Measurements from ENCODE around the gene PDSS2.
"Not testable (repeated sequence)": the region's sequence is repeated elsewhere in the genome, so short reads cannot be mapped to it uniquely, and the experiment has no call there.

PDSS2 gene

GRCh38 chr6:107161521-107161920 lies 297.8 kb downstream of the PDSS2 start:
- DNase-seq (ENCODE audit: low spot score) = no peak

- DNase-seq (ENCODE audit: low spot score) = no peak
These were observed 302.7 kb downstream of the PDSS2 start for GRCh38 chr6:107156617-107157016.

DNA sequence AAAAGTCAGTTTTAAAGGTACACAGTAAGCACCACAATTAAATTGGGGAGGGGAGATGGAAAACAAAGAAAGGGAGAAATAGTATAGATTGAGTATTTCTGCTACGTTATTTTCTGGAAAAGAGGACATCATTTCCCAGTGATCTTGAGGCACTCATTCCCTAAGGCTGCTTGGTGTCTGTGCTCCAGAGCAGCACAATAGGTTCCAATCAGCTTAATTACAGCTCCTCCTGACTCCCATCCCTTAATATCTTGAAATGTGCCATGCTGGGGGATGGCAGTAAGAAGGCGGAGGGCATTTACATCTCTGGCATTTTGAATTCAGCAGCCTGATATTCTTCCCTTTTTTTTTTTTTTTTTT lies 304.6 kb downstream of the PDSS2 start:
- DNase-seq (ENCODE audit: low spot score) = no peak

- DNase-seq (ENCODE audit: low spot score) = no peak
These were observed 305.1 kb downstream of the PDSS2 start for GRCh38 chr6:107154131-107154800.

DNA sequence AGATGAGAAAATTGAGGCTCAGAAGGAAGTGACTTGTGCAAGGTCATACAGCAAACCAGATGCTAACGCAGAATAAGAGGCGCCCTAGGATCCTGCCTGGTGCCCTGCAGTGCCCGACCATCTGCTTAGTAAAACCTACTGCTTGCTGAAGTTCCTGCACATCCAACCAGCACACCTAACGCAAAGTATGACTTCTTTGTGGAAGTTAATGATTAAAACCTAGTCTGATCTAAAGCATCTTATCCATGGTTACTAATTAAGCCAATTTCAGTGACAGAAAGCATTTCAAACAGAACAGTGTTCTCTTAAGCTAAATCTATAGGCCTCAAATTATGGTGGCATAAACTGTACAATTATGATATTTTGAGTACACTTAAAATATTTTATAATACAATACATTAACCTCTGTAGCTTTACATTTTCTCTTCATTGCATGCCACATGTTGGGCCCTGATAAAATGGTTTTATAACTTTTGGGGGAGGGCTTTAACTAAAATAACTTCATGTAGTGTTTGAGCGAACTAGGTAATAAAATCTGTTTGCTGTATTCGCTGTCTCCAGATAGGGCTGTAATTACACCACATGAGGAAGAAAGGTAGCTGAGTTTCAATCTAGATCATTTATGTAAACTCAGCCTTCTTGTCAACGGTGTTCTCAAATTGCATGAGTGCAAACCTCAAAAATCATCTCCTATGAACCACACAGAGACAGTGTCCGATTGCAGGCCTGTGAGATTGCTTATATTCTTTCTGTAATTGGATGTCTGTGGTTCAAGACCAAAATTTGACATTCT lies 306.5 kb downstream of the PDSS2 start:
- DNase-seq (ENCODE audit: low spot score) = no peak

DNA sequence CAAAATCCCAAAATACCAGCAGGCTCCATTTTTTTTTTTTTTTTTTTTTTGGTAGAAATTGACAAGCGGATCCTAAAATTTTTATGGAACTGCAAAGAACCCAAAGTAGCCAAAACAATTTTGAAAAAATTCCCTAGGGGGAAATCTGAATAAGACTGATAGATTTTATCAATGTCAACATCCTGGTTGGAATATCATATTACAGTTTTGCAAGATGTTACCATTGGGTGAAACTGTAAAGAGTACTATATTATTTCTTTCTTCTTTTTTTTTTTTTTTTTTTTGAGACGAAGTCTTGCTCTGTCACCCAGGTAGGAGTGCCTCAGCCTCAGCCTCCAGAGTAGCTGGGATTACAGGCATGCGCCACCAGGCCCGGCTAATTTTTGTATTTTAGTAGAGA lies 314.7 kb downstream of the PDSS2 start:
- DNase-seq (ENCODE audit: low spot score) = no peak

DNA sequence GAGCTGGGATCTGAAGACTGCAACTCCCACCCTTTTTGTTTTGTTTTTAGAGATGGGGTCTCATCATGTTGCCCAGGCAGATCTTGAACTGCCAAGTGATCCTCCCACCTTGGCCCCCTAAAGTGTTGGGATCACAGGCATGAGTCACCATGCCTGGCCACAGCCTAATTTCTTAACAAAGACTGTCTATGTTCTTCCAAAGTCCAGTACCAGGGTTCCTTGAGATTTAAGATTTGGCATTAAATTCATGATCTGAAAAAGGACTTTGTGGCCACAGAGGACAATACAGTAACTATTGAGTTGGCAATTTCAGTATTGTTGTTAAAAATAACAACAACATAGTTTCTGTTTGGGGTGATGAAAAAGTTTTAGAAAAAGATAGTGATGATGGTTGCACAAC lies 315.4 kb downstream of the PDSS2 start:
- no peak for DNase-seq (ENCODE audit: low spot score)

GRCh38 chr6:107140581-107140980 lies 318.8 kb downstream of the PDSS2 start:
- DNase-seq (ENCODE audit: low spot score) = no peak

DNA sequence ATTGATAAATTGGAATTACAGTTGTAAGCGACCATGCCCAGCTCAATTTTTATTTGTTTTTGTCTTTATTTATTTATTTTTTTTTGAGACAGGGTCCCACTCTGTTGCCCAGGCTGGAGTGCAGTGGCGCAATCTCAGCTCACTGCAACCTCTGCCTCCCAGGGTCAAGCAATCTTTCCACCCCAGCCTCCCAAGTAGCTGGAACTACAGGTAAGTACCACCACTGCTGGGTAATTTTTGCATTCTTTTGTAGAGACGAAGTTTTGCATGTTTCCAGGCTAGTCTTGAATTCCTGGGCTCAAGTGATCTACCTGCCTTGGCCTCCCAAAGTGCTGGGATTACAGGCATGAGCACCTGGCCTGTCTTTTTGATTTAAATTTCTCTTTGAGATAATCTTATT lies 323.0 kb downstream of the PDSS2 start:
- not testable (repeated sequence) for DNase-seq (ENCODE audit: low spot score)

- not testable (repeated sequence) for DNase-seq (ENCODE audit: low spot score)
These were observed 324.2 kb downstream of the PDSS2 start for GRCh38 chr6:107135048-107135680.

- no peak for DNase-seq (ENCODE audit: low spot score)
These were observed 326.9 kb downstream of the PDSS2 start for GRCh38 chr6:107132330-107132954.

GRCh38 chr6:107129370-107129925 lies 329.9 kb downstream of the PDSS2 start:
- DNase-seq (ENCODE audit: low spot score) = no peak

DNA sequence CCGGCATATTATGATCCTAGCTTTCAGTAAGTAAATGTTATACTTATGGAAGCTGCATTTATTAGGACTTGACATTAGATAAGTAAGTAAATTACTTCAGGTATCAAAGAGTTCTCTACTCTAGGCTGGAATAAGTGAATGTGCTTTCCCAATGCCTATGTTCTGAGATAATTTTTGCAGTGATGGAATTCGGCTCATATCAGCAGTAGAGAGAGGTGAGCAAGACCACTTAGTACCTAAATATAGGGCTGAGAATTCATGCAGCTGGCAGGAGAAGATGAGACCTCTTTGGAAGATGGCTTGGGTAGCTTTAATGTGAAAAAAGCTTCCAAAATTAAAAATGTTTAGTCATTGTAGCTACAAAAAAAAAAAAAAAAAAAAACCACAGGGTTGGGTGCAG lies 330.8 kb downstream of the PDSS2 start:
- DNase-seq (ENCODE audit: low spot score) = no peak

DNA sequence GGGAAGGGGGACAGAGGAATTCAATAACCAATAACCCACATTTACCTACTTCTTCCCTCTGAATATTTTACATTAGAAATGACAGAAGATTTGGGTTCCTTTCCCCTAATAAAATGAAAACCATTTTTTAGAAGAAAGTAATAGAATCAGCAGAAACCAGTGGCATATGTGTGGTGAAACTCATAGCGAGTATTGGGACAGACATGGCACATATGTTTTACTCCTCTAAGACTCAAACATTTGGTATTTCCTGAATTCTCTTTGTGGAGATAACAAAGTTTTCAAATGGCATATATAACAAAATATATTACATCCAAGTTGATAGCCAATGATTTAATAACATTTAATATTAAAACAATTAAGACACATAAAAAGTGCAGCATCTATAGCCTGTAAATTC lies 331.2 kb downstream of the PDSS2 start:
- no peak for DNase-seq (ENCODE audit: low spot score)

DNA sequence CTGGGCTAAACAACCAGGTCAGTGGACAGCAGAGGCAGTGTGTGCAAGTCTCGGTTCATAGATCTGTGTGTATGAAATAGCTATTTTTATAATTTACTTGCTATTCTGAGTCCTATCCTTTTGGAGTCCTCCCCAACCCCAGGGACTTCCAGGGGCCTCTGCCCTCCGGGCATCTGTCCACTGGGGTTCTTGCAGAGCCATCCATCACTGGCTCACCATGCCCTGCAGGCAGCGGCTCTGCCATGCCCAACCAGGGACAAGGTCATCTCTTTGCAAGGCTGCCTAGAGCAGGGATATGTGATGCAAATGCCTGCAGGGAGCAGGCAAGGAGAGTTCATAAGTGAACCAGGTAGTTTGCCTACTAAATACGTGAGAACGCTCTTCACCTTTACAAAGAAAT lies 333.6 kb downstream of the PDSS2 start:
- DNase-seq (ENCODE audit: low spot score) = no peak

DNA sequence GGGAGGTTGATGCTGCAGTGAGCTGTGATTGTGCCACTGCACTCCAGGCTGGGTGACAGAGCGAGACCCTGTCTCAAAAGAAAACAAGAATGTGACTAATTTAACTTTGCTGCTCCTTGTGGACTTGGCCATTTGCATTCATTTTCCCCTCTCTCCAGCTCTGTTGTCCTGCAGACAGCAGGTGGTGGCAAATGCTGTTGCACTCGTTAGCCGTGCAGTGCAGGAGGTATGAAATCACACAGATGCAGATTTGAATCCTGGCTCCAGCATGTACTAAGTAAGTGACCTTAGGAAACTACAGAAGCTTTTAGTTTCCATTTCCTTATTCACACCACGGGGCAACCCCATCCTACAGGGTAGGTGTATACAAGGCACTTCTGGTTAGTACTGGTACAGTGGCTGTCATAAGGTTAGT lies 334.4 kb downstream of the PDSS2 start:
- no peak for DNase-seq (ENCODE audit: low spot score)

DNA sequence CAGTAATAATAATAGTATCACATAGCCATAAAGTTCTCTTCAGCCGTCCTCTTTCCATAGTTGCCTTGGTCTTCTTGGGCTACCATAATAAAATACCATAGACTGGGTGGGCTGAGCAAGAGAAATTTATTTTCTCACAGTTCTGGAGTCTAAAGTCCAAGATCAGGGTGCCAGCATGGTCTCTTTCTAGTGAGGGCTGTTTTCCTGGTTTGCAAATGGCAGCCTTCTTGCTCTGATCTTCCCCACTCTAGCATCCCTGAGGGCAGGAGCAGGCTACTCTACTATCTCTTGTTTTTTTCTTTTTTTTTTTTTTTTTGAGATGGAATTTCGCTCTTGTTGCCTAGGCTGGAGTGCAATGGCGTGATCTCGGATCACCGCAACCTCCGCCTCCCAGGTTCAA lies 335.9 kb downstream of the PDSS2 start:
- no peak for DNase-seq (ENCODE audit: low spot score)

DNA sequence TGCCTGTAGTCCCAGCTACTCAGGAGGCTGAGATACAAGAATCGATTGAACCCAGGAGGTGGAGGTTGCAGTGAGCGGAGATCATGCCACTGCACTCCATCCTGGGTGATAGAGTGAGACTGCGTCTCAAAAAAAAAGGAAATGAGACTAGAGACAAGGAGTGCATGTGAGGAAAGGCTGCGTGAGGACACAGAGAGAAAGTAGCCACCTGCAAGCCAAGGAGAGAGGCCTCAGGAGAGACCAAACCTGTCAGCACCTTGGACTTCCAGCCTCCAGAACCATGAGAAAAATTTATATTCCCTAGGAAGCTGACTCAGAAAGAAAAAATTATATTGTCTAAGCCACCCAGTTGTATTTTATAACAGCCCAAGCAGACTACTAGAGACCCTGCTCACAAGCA lies 336.6 kb downstream of the PDSS2 start:
- DNase-seq (ENCODE audit: low spot score) = no peak

- no peak for DNase-seq (ENCODE audit: low spot score)
These were observed 337.3 kb downstream of the PDSS2 start for GRCh38 chr6:107121964-107122495.

DNA sequence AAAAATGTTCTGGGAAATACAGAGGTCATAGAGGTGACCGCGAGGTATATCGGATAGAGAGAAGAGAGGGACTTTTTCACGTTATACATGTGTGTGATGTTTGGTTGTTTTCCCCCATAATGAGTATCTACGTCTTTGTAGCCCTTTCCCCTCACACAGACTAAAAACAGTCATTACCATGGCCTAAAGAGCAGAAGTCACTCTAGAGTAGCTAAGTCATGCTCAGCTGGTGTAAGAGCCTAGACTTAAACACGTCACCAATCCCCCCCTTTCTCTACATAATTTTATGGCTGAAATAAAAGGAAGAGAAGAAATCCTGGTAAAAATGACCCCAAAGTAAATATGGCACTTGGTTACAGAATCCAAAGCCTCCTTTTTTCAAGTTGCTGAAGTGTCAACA lies 338.1 kb downstream of the PDSS2 start:
- DNase-seq (ENCODE audit: low spot score) = no peak

DNA sequence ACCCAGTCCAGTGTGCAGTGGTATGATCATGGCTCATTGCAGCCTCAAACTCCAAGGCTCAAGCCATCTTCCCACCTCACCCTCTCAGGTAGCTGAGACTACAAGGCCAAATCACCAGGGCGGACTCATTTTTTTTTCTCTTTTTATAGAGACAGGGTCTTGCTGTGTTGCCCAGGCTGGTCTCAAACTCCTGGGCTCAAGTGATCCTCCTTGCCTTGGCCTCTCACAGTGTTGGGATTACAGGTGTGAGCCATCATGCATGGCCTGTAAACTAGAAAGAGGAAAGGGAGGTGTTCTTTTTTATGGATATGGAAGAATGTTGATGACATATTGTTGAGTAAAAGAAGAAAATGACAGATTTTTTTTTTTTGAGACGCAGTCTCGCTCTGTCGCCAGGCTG lies 339.0 kb downstream of the PDSS2 start:
- no peak for DNase-seq (ENCODE audit: low spot score)

- no peak for DNase-seq (ENCODE audit: low spot score)
These were observed 340.4 kb downstream of the PDSS2 start for GRCh38 chr6:107118976-107119375.

Measured in CD4-positive, alpha-beta T cell treated with Interleukin-6 at 100 ng/mL for 8 hours (primary cell).